Endodermal cell (in vitro differentiated cells): Measurements from ENCODE around the gene ZNF805. TPM values are rescaled to one million over a fixed set of nuclear protein-coding genes. Genes with fewer than 3 reads are reported as not detected.

ENCODE experiments used
- DNase-seq: peaks from one replicate; pipeline ENCODE4 v3.0.0-alpha.2; 2017
- H3K27ac ChIP-seq: 2 replicates; pipeline ENCODE4 v1.5.1; 2013; ENCODE audit warnings: mild to moderate bottlenecking, low read depth, low read length, moderate library complexity
- H3K27me3 ChIP-seq: 2 replicates; pipeline ENCODE4 v1.6.1; 2013; ENCODE audit warnings: mild to moderate bottlenecking, low read length, moderate library complexity; ENCODE audit not compliant: insufficient read depth, control insufficient read depth, poor library complexity, severe bottlenecking
- H3K36me3 ChIP-seq: 2 replicates; pipeline ENCODE4 v1.7.0; 2013; ENCODE audit warnings: mild to moderate bottlenecking, low read length, moderate library complexity; ENCODE audit not compliant: control insufficient read depth, insufficient read depth
- H3K4me1 ChIP-seq: one replicate; pipeline ENCODE4 v1.7.0; 2013; ENCODE audit warnings: low read length; ENCODE audit not compliant: control insufficient read depth, insufficient read depth
- H3K4me3 ChIP-seq: 2 replicates; pipeline ENCODE4 v1.5.1; 2013; ENCODE audit warnings: mild to moderate bottlenecking, low read length, moderate library complexity
- H3K9ac ChIP-seq: 2 replicates; pipeline ENCODE4 v1.6.1; 2013; ENCODE audit warnings: mild to moderate bottlenecking, low read length, moderate library complexity; ENCODE audit not compliant: poor library complexity, severe bottlenecking; ENCODE audit errors: extremely low read depth
- H3K9me3 ChIP-seq: 2 replicates; pipeline ENCODE4 v1.6.1; 2013; ENCODE audit warnings: mild to moderate bottlenecking, low read length, moderate library complexity; ENCODE audit not compliant: control insufficient read depth
- H3K27ac Mint-ChIP-seq: 2 replicates; pipeline ENCODE4 v1.8.0; 2020; ENCODE audit warnings: mixed read lengths
- H3K27me3 Mint-ChIP-seq: 2 replicates; pipeline ENCODE4 v1.8.0; 2021; ENCODE audit warnings: mild to moderate bottlenecking, mixed read lengths; ENCODE audit not compliant: insufficient read depth
- H3K36me3 Mint-ChIP-seq: 2 replicates; pipeline ENCODE4 v1.8.0; 2020; ENCODE audit warnings: low read depth, mixed read lengths
- H3K4me1 Mint-ChIP-seq: 2 replicates; pipeline ENCODE4 v1.8.0; 2020; ENCODE audit warnings: mixed read lengths
- H3K4me3 Mint-ChIP-seq: 2 replicates; pipeline ENCODE4 v1.8.0; 2020; ENCODE audit warnings: mild to moderate bottlenecking, moderate library complexity, mixed read lengths
- H3K9me3 Mint-ChIP-seq: 2 replicates; pipeline ENCODE4 v1.8.0; 2020; ENCODE audit warnings: mild to moderate bottlenecking, mixed read lengths
- WGBS, 2 experiments: methylation state at CpG; one replicate each; pipeline versions ENCODE4 v1.1.5 to v1.1.7; 2013; ENCODE audit warnings: missing lambda C conversion rate in 2 of 2, mixed read lengths in 1 of 2; ENCODE audit not compliant: insufficient coverage in 1 of 2, insufficient read length in 1 of 2; 5-methylcytosine and 5-hydroxymethylcytosine counted together
- total RNA-seq, 2 donors: library from RNA; stranded (reverse); fragmentation: NEBNext Ultra II Directional in 1 of 2; extraction: Animal tissue kit (Norgen Biotek cat#: 25700) in 1 of 2; gene quantifications; 2 replicates in 1 of 2; 3 replicates in 1 of 2; pipeline ENCODE4 v1.2.1, GENCODE V29; 2021
- TF ChIP-seq, protein P1 (sequence below): fragments of 200-600 bp; sonication (generic); conservative IDR thresholded peaks from 2 replicates; pipeline ENCODE4 v1.5.0; 2021; ENCODE audit warnings: antibody characterized with exemption, mild to moderate bottlenecking

Gene ZNF805
- total RNA-seq, 2 donors from 2014 or later: 16.6 to 21.1 TPM

DNA sequence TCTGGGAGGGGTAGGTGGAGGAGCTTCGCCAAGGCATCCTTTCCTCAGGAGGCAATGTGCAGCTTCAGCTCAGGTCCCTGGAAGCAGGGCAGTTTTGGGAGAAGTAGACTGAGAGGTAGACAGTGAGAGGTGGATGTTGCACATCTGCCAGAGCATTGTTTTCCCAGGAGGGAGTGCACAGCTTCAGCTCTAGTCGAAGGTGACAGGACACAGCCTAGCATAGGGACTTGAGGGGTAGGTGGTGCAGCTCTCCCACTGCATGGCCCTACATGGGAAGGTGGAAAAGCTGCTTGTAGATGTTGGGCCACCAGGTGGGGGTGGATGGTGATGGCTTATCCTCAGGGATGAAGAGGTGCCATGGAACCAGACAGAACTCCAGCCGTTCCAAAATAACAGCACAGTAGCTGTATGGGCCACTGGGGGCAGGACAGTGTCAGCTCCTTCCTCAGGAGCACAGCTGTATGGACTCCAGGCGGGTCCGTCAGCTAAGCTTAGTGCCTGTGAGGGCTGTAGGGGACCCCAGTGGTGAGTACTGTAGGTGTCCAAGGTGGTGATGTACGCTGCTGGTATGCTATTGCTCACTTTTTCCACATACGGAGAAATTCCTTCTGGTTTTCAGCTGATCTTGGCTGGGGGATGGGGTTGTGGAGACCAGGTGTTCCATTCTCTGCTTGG is 62.4 kb downstream of the ZNF805 start:
- no peak overlapping the region for H3K9ac ChIP-seq

More for the DNA sequence above, 62.4 kb downstream of the ZNF805 start:
- peaks cover 49% of the 10 kb centered on the region for H3K36me3 Mint-ChIP-seq
- Histone ChIP-seq H3K27ac (no peak overlapping the region), H3K36me3 (peaks cover 65% of the 10 kb centered on the region), H3K27me3 (no peaks in the 10 kb centered on the region), H3K4me1 (no peaks in the 10 kb centered on the region), H3K9me3 (peaks cover 4% of the 10 kb centered on the region), H3K4me3 (no peak overlapping the region)
- DNase-seq: peak; percentile 66
- peaks cover 2% of the 10 kb centered on the region for H3K9me3 Mint-ChIP-seq
- 80 to 87% methylated on average over 4 to 7 of the region's 7 CpGs for WGBS, 2 experiments
- TF ChIP-seq, protein P1, sequence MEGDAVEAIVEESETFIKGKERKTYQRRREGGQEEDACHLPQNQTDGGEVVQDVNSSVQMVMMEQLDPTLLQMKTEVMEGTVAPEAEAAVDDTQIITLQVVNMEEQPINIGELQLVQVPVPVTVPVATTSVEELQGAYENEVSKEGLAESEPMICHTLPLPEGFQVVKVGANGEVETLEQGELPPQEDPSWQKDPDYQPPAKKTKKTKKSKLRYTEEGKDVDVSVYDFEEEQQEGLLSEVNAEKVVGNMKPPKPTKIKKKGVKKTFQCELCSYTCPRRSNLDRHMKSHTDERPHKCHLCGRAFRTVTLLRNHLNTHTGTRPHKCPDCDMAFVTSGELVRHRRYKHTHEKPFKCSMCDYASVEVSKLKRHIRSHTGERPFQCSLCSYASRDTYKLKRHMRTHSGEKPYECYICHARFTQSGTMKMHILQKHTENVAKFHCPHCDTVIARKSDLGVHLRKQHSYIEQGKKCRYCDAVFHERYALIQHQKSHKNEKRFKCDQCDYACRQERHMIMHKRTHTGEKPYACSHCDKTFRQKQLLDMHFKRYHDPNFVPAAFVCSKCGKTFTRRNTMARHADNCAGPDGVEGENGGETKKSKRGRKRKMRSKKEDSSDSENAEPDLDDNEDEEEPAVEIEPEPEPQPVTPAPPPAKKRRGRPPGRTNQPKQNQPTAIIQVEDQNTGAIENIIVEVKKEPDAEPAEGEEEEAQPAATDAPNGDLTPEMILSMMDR: peak; percentile 45
- no peaks in the 10 kb centered on the region for H3K4me1 Mint-ChIP-seq
- H3K27ac Mint-ChIP-seq: peak overlapping the region; percentile 58
- H3K27me3 Mint-ChIP-seq: no peaks in the 10 kb centered on the region
- no peak overlapping the region for H3K4me3 Mint-ChIP-seq

Other genes starting within 250 kb of the ZNF805 start
- not detected for gene USP29, start 120.6 kb upstream of the ZNF805 start, total RNA-seq
- gene ZIM3, start 95.4 kb upstream of the ZNF805 start, total RNA-seq: not detected
- not detected for gene DUXA, start 73.1 kb upstream of the ZNF805 start, total RNA-seq
- 10 to 100 TPM; 29.8 to 38.4 TPM for gene ZNF264, start 49.1 kb upstream of the ZNF805 start, total RNA-seq
- 1 to 10 TPM; 1.3 to 1.7 TPM for gene AURKC, start 9.6 kb upstream of the ZNF805 start, total RNA-seq
- gene ZNF460, start 39.9 kb downstream of the ZNF805 start, total RNA-seq: 10 to 100 TPM; 63.9 to 64.0 TPM
- 10 to 100 TPM in 1 of 2 donors, 1 to 10 TPM in 1; 6.2 to 13.4 TPM for gene ZNF543, start 79.8 kb downstream of the ZNF805 start, total RNA-seq
- gene ZNF304, start 110.6 kb downstream of the ZNF805 start, total RNA-seq: 10 to 100 TPM; 11.6 to 12.3 TPM
- 1 to 10 TPM; 9.2 to 9.5 TPM for gene TRAPPC2B, start 122.9 kb downstream of the ZNF805 start, total RNA-seq
- 1 to 10 TPM; 1.5 to 3.5 TPM for gene ZNF547, start 122.9 kb downstream of the ZNF805 start, total RNA-seq
- 10 to 100 TPM; 15.2 to 15.5 TPM for gene ZNF548, start 149.2 kb downstream of the ZNF805 start, total RNA-seq
- gene ZNF17, start 170.5 kb downstream of the ZNF805 start, total RNA-seq: 1 to 10 TPM; 7.6 to 9.2 TPM
- 10 to 100 TPM; 25.0 to 28.5 TPM for gene ZNF749, start 194.7 kb downstream of the ZNF805 start, total RNA-seq
- 1 to 10 TPM in 1 of 2 donors, under 1 TPM in 1; 0.68 to 1.2 TPM for gene VN1R1, start 216.5 kb downstream of the ZNF805 start, total RNA-seq
- gene ZNF772, start 236.9 kb downstream of the ZNF805 start, total RNA-seq: 10 to 100 TPM in 1 of 2 donors, 1 to 10 TPM in 1; 9.1 to 11.8 TPM
- 10 to 100 TPM; 16.8 to 17.0 TPM for gene ZNF419, start 247.1 kb downstream of the ZNF805 start, total RNA-seq